Memory B cell (primary cell): ENCODE data around the gene ARVCF.

Experiments
- ATAC-seq: fragments of 150-1000 bp; cut with Tn5 transposase; 2 replicates; pipeline ENCODE4 v1.10.0; 2021; ENCODE audit warnings: low read depth, mild to moderate bottlenecking, moderate library complexity
- DNase-seq, 2 donors: peaks; one replicate each; pipeline ENCODE4 v3.0.0; 2022; ENCODE audit warnings: low spot score in 2 of 2
- H3K27ac Mint-ChIP-seq: one replicate; pipeline ENCODE4 v1.8.0; 2022; ENCODE audit warnings: mild to moderate bottlenecking, moderate library complexity, mixed read lengths
- H3K27me3 Mint-ChIP-seq: one replicate; pipeline ENCODE4 v1.8.0; 2022; ENCODE audit warnings: mixed read lengths
- H3K36me3 Mint-ChIP-seq: one replicate; pipeline ENCODE4 v1.8.0; 2022; ENCODE audit warnings: mild to moderate bottlenecking, mixed read lengths
- H3K4me1 Mint-ChIP-seq: one replicate; pipeline ENCODE4 v1.8.0; 2022; ENCODE audit warnings: mixed read lengths
- H3K4me3 Mint-ChIP-seq: one replicate; pipeline ENCODE4 v1.8.0; 2022; ENCODE audit warnings: mild to moderate bottlenecking, moderate library complexity, mixed read lengths
- H3K9me3 Mint-ChIP-seq: one replicate; pipeline ENCODE4 v1.8.0; 2022; ENCODE audit warnings: mixed read lengths

The ARVCF gene

GRCh38 chr22:20009582-20010306, 6.9 kb downstream of the ARVCF start:
- Mint-ChIP-seq H3K9me3 (no peaks in the 10 kb centered on the region), H3K4me3 (no peak overlapping the region), H3K27ac (no peak overlapping the region), H3K36me3 (no peaks in the 10 kb centered on the region), H3K4me1 (no peaks in the 10 kb centered on the region), H3K27me3 (no peaks in the 10 kb centered on the region)
- DNase-seq (no peak), ATAC-seq (no peak)

- Mint-ChIP-seq H3K9me3 (no peaks in the 10 kb centered on the region), H3K27me3 (no peaks in the 10 kb centered on the region), H3K4me1 (no peaks in the 10 kb centered on the region), H3K4me3 (no peak overlapping the region), H3K27ac (no peak overlapping the region), H3K36me3 (no peaks in the 10 kb centered on the region)
- ATAC-seq, result no peak
- DNase-seq, result no peak
These were observed 7.6 kb downstream of the ARVCF start for GRCh38 chr22:20009018-20009491.

- DNase-seq, result no peak
- no peak overlapping the region for H3K4me3 Mint-ChIP-seq
- ATAC-seq, result no peak
- peaks cover 3% of the 10 kb centered on the region for H3K36me3 Mint-ChIP-seq
- no peaks in the 10 kb centered on the region for H3K27me3 Mint-ChIP-seq
- H3K4me1 Mint-ChIP-seq, result no peaks in the 10 kb centered on the region
- peaks cover 4% of the 10 kb centered on the region for H3K9me3 Mint-ChIP-seq
- H3K27ac Mint-ChIP-seq, result no peak overlapping the region
These were observed 8.2 kb downstream of the ARVCF start for GRCh38 chr22:20008221-20008995.

GRCh38 chr22:20004464-20004863, 12.2 kb downstream of the ARVCF start:
- H3K4me1 Mint-ChIP-seq, result no peaks in the 10 kb centered on the region
- no peak for ATAC-seq
- H3K27me3 Mint-ChIP-seq, result no peaks in the 10 kb centered on the region
- H3K27ac Mint-ChIP-seq, result no peak overlapping the region
- no peak overlapping the region for H3K4me3 Mint-ChIP-seq
- H3K36me3 Mint-ChIP-seq, result peaks cover 9% of the 10 kb centered on the region
- no peak for DNase-seq
- H3K9me3 Mint-ChIP-seq, result peaks cover 9% of the 10 kb centered on the region

GRCh38 chr22:20003304-20003703, 13.3 kb downstream of the ARVCF start:
- Mint-ChIP-seq H3K9me3 (peaks cover 9% of the 10 kb centered on the region), H3K27me3 (no peaks in the 10 kb centered on the region), H3K27ac (no peak overlapping the region), H3K4me1 (no peaks in the 10 kb centered on the region), H3K4me3 (no peak overlapping the region), H3K36me3 (peaks cover 9% of the 10 kb centered on the region)
- DNase-seq (no peak), ATAC-seq (no peak)

GRCh38 chr22:20002636-20003035, 14.0 kb downstream of the ARVCF start:
- Mint-ChIP-seq H3K27me3 (no peaks in the 10 kb centered on the region), H3K4me3 (no peak overlapping the region), H3K9me3 (peaks cover 9% of the 10 kb centered on the region), H3K4me1 (no peaks in the 10 kb centered on the region), H3K36me3 (peaks cover 9% of the 10 kb centered on the region), H3K27ac (no peak overlapping the region)
- ATAC-seq (no peak), DNase-seq (no peak)

DNA sequence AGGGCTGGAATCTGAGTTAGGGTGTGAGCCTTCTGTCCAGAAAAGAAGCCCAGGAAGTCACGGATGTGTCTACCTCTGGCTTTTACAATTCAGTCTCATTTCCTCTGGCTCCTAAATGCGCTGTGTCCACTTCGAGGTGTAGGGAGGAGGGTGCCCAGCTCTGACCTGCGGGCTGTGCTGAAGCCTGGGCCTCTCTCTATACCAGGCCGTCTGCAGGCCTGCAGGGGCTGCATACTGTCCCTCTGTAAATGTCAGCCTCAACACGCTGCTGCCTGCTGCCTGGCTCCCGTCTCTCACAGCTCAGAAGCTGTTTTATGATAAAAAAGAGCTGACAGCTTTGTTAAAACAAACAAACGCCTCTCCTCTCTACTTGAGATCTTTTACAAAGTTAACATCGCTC, 14.5 kb downstream of the ARVCF start:
- DNase-seq (no peak), ATAC-seq (no peak)
- Mint-ChIP-seq H3K4me3 (no peak overlapping the region), H3K27ac (no peak overlapping the region), H3K9me3 (peaks cover 9% of the 10 kb centered on the region), H3K27me3 (no peaks in the 10 kb centered on the region), H3K36me3 (peaks cover 9% of the 10 kb centered on the region), H3K4me1 (no peaks in the 10 kb centered on the region)

- DNase-seq (no peak), ATAC-seq (no peak)
- Mint-ChIP-seq H3K4me3 (no peak overlapping the region), H3K36me3 (peaks cover 9% of the 10 kb centered on the region), H3K4me1 (no peaks in the 10 kb centered on the region), H3K27me3 (no peaks in the 10 kb centered on the region), H3K9me3 (peaks cover 9% of the 10 kb centered on the region), H3K27ac (no peak overlapping the region)
These were observed 15.5 kb downstream of the ARVCF start for GRCh38 chr22:20001082-20001638.

- ATAC-seq, result no peak
- Mint-ChIP-seq H3K36me3 (peaks cover 9% of the 10 kb centered on the region), H3K4me1 (no peaks in the 10 kb centered on the region), H3K9me3 (peaks cover 9% of the 10 kb centered on the region), H3K27me3 (no peaks in the 10 kb centered on the region), H3K27ac (no peak overlapping the region), H3K4me3 (no peak overlapping the region)
- no peak for DNase-seq
These were observed 16.2 kb downstream of the ARVCF start for GRCh38 chr22:20000246-20001081.

- Mint-ChIP-seq H3K36me3 (peaks cover 12% of the 10 kb centered on the region), H3K4me1 (peaks cover 7% of the 10 kb centered on the region), H3K9me3 (peaks cover 9% of the 10 kb centered on the region), H3K27me3 (peaks cover 7% of the 10 kb centered on the region), H3K4me3 (no peak overlapping the region), H3K27ac (no peak overlapping the region)
- ATAC-seq (no peak), DNase-seq (no peak)
These were observed 17.4 kb downstream of the ARVCF start for GRCh38 chr22:19998991-19999820.

GRCh38 chr22:19998232-19998951, 18.2 kb downstream of the ARVCF start:
- Mint-ChIP-seq H3K27ac (no peak overlapping the region), H3K27me3 (peaks cover 14% of the 10 kb centered on the region), H3K4me3 (no peak overlapping the region), H3K36me3 (peaks cover 8% of the 10 kb centered on the region), H3K9me3 (peaks cover 5% of the 10 kb centered on the region), H3K4me1 (peaks cover 12% of the 10 kb centered on the region)
- ATAC-seq (no peak), DNase-seq (no peak)

- H3K4me1 Mint-ChIP-seq, result peaks cover 12% of the 10 kb centered on the region
- no peak for ATAC-seq
- no peak overlapping the region for H3K4me3 Mint-ChIP-seq
- H3K27me3 Mint-ChIP-seq, result peaks cover 14% of the 10 kb centered on the region
- no peak overlapping the region for H3K27ac Mint-ChIP-seq
- no peak for DNase-seq
- no peaks in the 10 kb centered on the region for H3K9me3 Mint-ChIP-seq
- H3K36me3 Mint-ChIP-seq, result peaks cover 3% of the 10 kb centered on the region
These were observed 18.9 kb downstream of the ARVCF start for GRCh38 chr22:19997561-19998231.
